ENCODE results near the gene DIS3L2.
"Not testable (repeated sequence)": the region's sequence is repeated elsewhere in the genome, so short reads cannot be mapped to it uniquely, and the experiment has no call there.

Gene DIS3L2

GRCh38 chr2:232009639-232010274 is 48.2 kb downstream of the DIS3L2 start:
- DNase-seq (ENCODE audit: low spot score) = no peak

DNA sequence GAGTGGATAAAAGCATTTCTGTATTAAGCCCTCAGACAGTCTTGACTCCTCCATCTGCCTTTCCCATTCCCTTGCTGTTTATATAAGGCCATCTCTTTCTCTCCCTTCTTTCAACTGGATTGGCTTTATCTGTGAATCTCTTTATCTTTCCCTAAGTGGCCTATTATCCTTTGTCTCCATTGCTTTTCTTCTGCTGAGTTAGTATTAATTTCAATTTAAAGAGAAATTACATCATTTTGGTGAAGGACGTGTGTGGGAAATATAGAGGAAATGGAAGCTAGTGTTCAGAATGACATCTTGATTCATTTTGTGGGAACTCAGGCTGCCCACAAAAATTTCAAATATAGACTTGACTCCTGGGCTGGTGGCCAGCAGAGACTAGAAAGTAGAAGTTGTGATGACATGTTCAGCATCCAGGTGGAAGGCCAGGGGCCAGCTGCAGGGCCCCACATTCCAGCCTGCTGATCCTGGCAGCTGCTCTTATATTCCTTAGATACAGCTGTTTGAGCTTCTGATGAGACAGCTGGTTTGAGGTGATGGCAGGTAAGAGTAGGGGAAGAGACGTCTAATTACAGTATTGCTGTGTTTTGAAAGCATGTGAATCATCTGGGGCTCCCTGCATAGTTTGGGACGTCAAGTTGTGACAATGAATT is 52.3 kb downstream of the DIS3L2 start:
- DNase-seq (ENCODE audit: low spot score) = no peak

GRCh38 chr2:232014681-232015080 is 53.2 kb downstream of the DIS3L2 start:
- DNase-seq (ENCODE audit: low spot score) = no peak

DNA sequence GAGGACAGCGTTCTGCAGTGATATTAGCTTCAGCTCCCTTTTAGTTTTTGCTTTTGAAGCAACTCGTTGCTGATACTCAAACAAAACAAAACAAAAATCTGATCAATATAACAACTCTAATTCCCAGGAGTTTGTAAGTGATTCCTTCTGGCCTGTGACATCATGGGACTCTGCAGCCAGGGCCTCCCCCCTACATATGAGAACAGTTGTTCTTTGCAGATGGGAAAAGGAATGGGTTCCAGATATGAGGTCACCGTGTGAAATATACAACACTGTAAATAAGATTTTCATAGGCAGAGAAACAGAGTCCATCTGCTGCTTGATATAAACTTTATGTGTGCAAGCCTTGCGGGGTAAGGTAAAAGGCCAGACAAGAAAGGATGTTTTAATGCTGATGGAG is 56.7 kb downstream of the DIS3L2 start:
- no peak for DNase-seq (ENCODE audit: low spot score)

- DNase-seq (ENCODE audit: low spot score) = no peak
Measured at GRCh38 chr2:232022718-232023117, 61.2 kb downstream of the DIS3L2 start.

DNA sequence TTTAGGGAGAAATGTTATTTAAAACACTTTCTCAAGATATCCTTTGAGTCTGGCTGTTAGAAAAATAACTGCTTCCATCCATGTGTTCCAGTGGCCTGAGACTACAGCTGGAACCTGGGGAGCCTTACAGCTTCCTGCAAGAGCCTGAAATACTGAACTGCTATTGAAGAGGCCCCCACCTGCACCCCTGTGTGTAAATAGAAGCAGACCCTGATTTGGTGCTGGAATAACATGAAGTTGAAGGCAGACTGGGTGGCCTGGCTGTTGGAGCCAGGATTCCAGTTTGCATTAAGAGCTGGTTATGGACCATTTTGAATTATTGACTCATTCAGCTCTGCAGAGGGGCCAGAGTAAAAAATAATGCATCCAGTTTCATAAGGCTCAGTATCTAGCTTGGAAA is 61.9 kb downstream of the DIS3L2 start:
- no peak for DNase-seq (ENCODE audit: low spot score)

DNA sequence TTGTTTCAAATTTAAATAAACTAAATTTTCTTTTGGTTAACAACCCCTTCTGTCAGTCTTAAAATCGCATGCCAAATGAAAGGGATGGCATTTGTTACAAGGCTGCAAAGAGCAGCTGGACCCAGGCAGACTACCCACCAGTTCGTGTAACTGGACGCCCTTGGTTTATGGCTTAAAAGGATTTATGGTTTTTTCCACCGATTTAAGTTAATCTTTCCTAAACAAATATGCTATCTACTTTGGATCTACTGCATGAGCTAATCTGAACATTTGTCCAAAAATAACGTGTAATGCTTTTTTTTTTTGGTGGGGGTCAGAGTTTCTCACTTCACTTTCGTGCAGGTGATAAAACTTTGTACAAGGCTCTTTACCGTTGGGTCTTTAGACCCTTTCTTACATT is 62.9 kb downstream of the DIS3L2 start:
- DNase-seq (ENCODE audit: low spot score) = no peak

DNA sequence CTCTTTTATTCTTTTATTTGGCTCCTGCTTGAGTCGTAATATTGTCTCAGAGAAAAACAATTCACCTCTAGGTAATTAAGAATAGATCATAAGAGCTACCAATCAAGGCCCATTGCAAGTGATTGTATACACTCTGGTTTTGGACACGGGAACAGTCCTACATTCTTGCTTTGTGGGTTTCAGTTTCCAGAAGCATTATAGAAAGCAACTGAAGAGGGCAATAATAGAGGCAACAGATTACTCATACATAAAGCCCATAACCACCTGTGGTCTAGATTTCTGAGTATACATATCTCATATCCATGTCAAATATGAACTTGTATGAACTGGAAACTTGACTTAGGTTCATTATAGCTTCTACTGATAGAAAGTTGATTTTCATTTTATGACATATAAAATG is 65.4 kb downstream of the DIS3L2 start:
- no peak for DNase-seq (ENCODE audit: low spot score)

- DNase-seq (ENCODE audit: low spot score) = no peak
Measured at GRCh38 chr2:232027530-232027929, 66.0 kb downstream of the DIS3L2 start.

GRCh38 chr2:232028071-232028470 is 66.6 kb downstream of the DIS3L2 start:
- no peak for DNase-seq (ENCODE audit: low spot score)

DNA sequence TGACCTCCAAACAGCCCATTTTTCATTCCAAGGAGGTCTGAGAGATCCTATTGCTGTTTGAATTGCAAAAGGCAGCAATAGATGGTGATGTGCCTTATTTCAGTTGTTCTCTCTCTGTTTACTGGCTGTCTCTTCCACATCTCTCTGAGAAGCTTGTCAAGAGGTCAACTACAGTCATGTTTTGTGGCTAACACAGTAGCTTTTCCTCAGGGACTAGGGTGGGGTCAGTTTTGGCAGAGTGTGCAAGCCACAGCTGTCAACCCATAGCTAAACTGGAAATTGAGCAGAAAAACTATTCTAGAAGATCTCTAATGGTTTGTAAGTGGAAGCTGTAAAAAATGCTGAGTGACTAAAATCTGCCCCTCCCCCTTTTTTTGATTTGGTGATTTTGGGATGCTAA is 67.1 kb downstream of the DIS3L2 start:
- DNase-seq (ENCODE audit: low spot score) = no peak

- DNase-seq (ENCODE audit: low spot score) = no peak
Measured at GRCh38 chr2:232029346-232029745, 67.8 kb downstream of the DIS3L2 start.

GRCh38 chr2:232030229-232030628 is 68.7 kb downstream of the DIS3L2 start:
- no peak for DNase-seq (ENCODE audit: low spot score)

GRCh38 chr2:232035292-232035691 is 73.8 kb downstream of the DIS3L2 start:
- DNase-seq (ENCODE audit: low spot score) = not testable (repeated sequence)

DNA sequence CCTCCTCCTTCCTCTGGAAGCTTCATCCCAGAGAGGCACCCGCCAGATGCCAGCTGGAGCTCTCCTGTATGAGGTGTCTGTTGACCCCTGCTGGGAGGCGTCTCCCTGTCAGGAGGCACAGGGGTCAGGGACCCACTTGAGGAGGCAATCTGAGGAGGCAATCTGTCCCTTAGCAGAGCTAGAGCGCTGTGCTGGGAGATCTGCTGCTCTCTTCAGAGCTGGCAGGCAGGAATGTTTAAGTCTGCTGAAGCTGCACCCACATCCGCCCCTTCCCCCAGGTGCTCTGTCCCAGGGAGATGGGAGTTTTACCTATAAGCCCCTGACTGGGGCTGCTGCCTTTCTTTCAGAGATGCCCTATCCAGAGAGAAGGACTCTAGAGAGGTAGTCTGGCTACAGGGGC is 75.4 kb downstream of the DIS3L2 start:
- not testable (repeated sequence) for DNase-seq (ENCODE audit: low spot score)

GRCh38 chr2:232038251-232038880 is 76.9 kb downstream of the DIS3L2 start:
- DNase-seq (ENCODE audit: low spot score) = no peak

- DNase-seq (ENCODE audit: low spot score) = no peak
Measured at GRCh38 chr2:232038881-232039485, 77.5 kb downstream of the DIS3L2 start.

GRCh38 chr2:232042911-232043574 is 81.5 kb downstream of the DIS3L2 start:
- DNase-seq (ENCODE audit: low spot score) = no peak

- no peak for DNase-seq (ENCODE audit: low spot score)
Measured at GRCh38 chr2:232043966-232044365, 82.5 kb downstream of the DIS3L2 start.

DNA sequence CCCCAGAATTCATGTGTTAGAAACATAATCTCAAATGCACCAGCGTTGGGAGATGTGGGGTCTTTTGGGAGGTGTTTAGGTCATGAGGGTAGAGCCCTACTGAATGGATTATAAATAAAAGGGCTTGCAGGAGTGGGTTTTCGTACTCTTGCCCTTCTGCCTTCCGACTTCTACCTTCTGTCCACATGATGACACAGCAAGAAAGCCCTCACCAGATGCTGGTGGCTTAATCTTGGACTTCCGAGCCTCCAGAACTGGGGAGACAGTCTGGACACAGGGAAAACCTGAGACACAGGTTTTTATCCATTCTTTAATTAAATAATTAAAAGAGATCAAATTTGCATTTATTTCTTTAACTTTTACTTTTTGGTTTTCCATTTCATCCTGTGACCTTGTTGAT is 87.8 kb downstream of the DIS3L2 start:
- no peak for DNase-seq (ENCODE audit: low spot score)

GRCh38 chr2:232052591-232052990 is 91.1 kb downstream of the DIS3L2 start:
- no peak for DNase-seq (ENCODE audit: low spot score)

- DNase-seq (ENCODE audit: low spot score) = no peak
Measured at GRCh38 chr2:232053777-232054176, 92.3 kb downstream of the DIS3L2 start.
